ENCODE data around the gene ANTXR1. TPM values are rescaled to one million over a fixed set of nuclear protein-coding genes. Genes with fewer than 3 reads are reported as not detected.

ANTXR1 gene
- total and polyA plus RNA-seq, 2 experiments from 2014 or later: 128 to 191 TPM

DNA sequence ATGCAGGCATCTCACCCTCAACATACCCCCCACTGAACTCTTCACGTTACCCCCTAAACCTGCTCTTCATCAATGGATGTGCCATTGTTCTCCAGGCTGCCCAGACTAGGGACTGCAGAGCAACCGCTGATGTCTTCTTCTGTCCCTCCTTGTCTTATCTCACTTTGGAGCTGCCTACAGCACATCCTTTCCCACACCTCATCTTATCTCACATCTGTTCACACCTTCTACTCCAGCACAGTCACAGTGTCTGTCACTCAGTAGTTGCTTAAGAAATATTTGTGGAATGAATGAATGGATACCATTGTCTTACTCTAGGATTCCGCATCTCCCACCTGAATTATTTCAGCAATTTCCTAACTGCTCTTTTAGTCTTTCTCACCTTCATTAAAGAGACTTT, 144.5 kb downstream of the ANTXR1 start:
- Histone ChIP-seq H2AFZ (no peak overlapping the region), H3K36me3 (ENCODE audit: low read depth) (peaks cover 14% of the 10 kb centered on the region; the same call in 1 of the 2 replicates), H3K9me2 (ENCODE audit: insufficient read depth) (no peaks in the 10 kb centered on the region), H4K20me1 (ENCODE audit: insufficient read depth) (no peaks in the 10 kb centered on the region), H3K9me3 (ENCODE audit: low read depth) (no peaks in the 10 kb centered on the region), H3K27me3 (replicated peaks; ENCODE audit: insufficient read depth) (no peaks in the 10 kb centered on the region), H3K4me2 (ENCODE audit: unreplicated experiment) (no peak overlapping the region), H3F3A (ENCODE audit: insufficient read depth) (peaks cover 14% of the 10 kb centered on the region), H3K4me3 (no peak overlapping the region), H3K79me2 (ENCODE audit: insufficient read depth) (no peaks in the 10 kb centered on the region), H3K27ac (no peak overlapping the region), H3K4me1 (ENCODE audit: insufficient read depth) (peaks cover 32% of the 10 kb centered on the region), H3K9ac (no peak overlapping the region)
- DNase-seq: no peak
- WGBS, 2 experiments (ENCODE audit: low coverage in 1 of 2, low lambda C conversion rate in 2 of 2, missing lambda C conversion rate in 2 of 2): 97% methylated on average over 3 of the region's 3 CpGs
- in situ Hi-C loops (cut with MboI): no loop called here
- no peak for TF ChIP-seq EZH2 (IDR thresholded peaks at IDR 0.05; ENCODE audit: insufficient read depth, poor library complexity, severe bottlenecking)
- no peak for TF ChIP-seq EZH2phosphoT487 (IDR thresholded peaks at IDR 0.05; ENCODE audit: insufficient read depth, low read depth)

DNA sequence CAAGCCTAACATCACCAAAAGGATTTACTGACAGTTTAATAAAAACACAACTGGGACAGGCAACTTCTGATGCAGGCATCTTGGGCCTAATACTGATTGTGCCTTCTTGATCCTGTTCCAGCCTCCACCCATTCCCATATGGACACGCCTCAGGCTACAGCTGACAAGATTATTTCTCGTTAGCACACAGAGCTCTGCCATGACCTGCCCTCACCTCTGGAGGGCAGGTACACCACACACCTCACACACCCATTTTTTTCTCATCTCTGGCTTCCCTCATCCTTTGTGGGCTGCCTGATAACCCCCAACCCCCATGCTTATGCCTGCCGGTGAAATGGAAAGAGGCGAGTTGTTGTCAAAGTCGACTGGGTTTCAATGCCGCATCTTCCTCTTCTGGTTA, 147.0 kb downstream of the ANTXR1 start:
- Histone ChIP-seq H3K9ac (no peak overlapping the region), H2AFZ (no peak overlapping the region), H3K4me1 (ENCODE audit: insufficient read depth) (peaks cover 42% of the 10 kb centered on the region), H3K4me3 (no peak overlapping the region), H3K79me2 (ENCODE audit: insufficient read depth) (no peaks in the 10 kb centered on the region), H3F3A (ENCODE audit: insufficient read depth) (peaks cover 38% of the 10 kb centered on the region), H4K20me1 (ENCODE audit: insufficient read depth) (no peaks in the 10 kb centered on the region), H3K4me2 (ENCODE audit: unreplicated experiment) (no peak overlapping the region), H3K9me3 (ENCODE audit: low read depth) (no peaks in the 10 kb centered on the region), H3K27ac (no peak overlapping the region), H3K36me3 (ENCODE audit: low read depth) (0 out of 2 replicates have a peak, but pooled peaks cover 3% of the 10 kb centered on the region), H3K27me3 (replicated peaks; ENCODE audit: insufficient read depth) (no peaks in the 10 kb centered on the region), H3K9me2 (ENCODE audit: insufficient read depth) (no peaks in the 10 kb centered on the region)
- in situ Hi-C loops (cut with MboI): no loop called here
- DNase-seq: peak; percentile 31
- WGBS, 2 experiments (ENCODE audit: low coverage in 1 of 2, low lambda C conversion rate in 2 of 2, missing lambda C conversion rate in 2 of 2): 76 to 77% methylated on average over 6 of the region's 6 CpGs
- TF ChIP-seq EZH2phosphoT487 (IDR thresholded peaks at IDR 0.05; ENCODE audit: insufficient read depth, low read depth) (no peak), EZH2 (IDR thresholded peaks at IDR 0.05; ENCODE audit: insufficient read depth, poor library complexity, severe bottlenecking) (no peak)

DNA sequence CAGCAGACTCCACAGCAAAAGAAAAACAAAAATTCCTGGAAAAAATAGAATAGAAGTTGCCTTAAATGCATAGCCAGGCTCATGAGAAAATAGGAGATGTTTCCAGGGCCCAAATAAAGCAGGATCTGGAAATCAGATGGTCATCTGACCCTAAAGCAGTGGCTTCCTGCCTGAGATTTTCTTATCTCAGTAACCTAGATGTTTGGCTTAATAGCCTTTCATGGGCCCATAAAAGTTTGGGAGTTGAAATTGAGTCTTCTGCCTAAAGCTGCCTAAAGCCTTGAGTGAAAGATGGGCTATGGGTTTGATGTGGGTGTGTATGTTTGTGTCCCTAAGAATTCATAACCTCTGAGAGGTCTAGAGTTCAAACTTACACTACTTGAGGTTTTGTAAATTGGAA, 149.1 kb downstream of the ANTXR1 start:
- peaks cover 51% of the 10 kb centered on the region for H3K4me1 ChIP-seq (ENCODE audit: insufficient read depth)
- TF ChIP-seq EZH2phosphoT487 (IDR thresholded peaks at IDR 0.05; ENCODE audit: insufficient read depth, low read depth) (no peak), EZH2 (IDR thresholded peaks at IDR 0.05; ENCODE audit: insufficient read depth, poor library complexity, severe bottlenecking) (no peak)
- 0 out of 2 replicates have a peak overlapping the region, but pooled peaks have one; percentile 28 for H3K9ac ChIP-seq
- H3K79me2 ChIP-seq (ENCODE audit: insufficient read depth): no peaks in the 10 kb centered on the region; the same call in 1 of the 2 replicates
- H3K4me2 ChIP-seq (ENCODE audit: unreplicated experiment): no peak overlapping the region
- no peak for DNase-seq
- H3K27me3 ChIP-seq (replicated peaks; ENCODE audit: insufficient read depth): no peaks in the 10 kb centered on the region
- peak overlapping the region; percentile 89 for H3K27ac ChIP-seq
- peaks cover 17% of the 10 kb centered on the region; the same call in 1 of the 2 replicates for H3K36me3 ChIP-seq (ENCODE audit: low read depth)
- H3K9me2 ChIP-seq (ENCODE audit: insufficient read depth): no peaks in the 10 kb centered on the region
- H2AFZ ChIP-seq: no peak overlapping the region
- in situ Hi-C loops (cut with MboI): no loop called here
- no peaks in the 10 kb centered on the region for H4K20me1 ChIP-seq (ENCODE audit: insufficient read depth)
- peaks cover 44% of the 10 kb centered on the region for H3F3A ChIP-seq (ENCODE audit: insufficient read depth)
- H3K4me3 ChIP-seq: no peak overlapping the region
- H3K9me3 ChIP-seq (ENCODE audit: low read depth): no peaks in the 10 kb centered on the region

DNA sequence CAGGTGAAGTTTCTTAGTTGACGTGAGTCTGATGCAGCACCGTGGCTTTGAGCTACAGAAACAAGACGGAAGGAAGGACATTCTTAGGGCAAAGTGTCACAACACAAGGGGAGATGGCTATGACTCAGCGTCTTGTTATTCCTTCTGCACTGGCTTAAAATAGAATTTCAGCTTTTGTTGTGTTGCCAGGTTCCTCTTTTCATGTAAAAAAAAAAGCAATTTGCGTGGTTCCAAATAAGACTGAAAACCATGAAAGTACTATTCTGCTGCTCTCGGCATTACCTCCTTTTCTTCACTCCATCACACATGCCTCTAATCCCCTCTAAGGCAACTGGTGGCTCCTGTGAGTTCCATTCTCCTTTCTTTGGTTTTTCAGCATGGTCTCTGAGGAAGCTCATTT, 150.1 kb downstream of the ANTXR1 start:
- H3F3A ChIP-seq (ENCODE audit: insufficient read depth): peaks cover 44% of the 10 kb centered on the region
- no peaks in the 10 kb centered on the region for H4K20me1 ChIP-seq (ENCODE audit: insufficient read depth)
- H3K79me2 ChIP-seq (ENCODE audit: insufficient read depth): no peaks in the 10 kb centered on the region; the same call in 1 of the 2 replicates
- peaks cover 16% of the 10 kb centered on the region; the same call in 1 of the 2 replicates for H3K36me3 ChIP-seq (ENCODE audit: low read depth)
- WGBS, 2 experiments (ENCODE audit: low coverage in 1 of 2, low lambda C conversion rate in 2 of 2, missing lambda C conversion rate in 2 of 2): 1 to 5% methylated on average over 6 of the region's 6 CpGs
- H3K9ac ChIP-seq: peak overlapping the region; percentile 67
- no peaks in the 10 kb centered on the region for H3K27me3 ChIP-seq (replicated peaks; ENCODE audit: insufficient read depth)
- peaks cover 51% of the 10 kb centered on the region for H3K4me1 ChIP-seq (ENCODE audit: insufficient read depth)
- no peaks in the 10 kb centered on the region for H3K9me3 ChIP-seq (ENCODE audit: low read depth)
- TF ChIP-seq EZH2 (IDR thresholded peaks at IDR 0.05; ENCODE audit: insufficient read depth, poor library complexity, severe bottlenecking): no peak
- no peak for TF ChIP-seq EZH2phosphoT487 (IDR thresholded peaks at IDR 0.05; ENCODE audit: insufficient read depth, low read depth)
- H2AFZ ChIP-seq: no peak overlapping the region
- H3K27ac ChIP-seq: peak overlapping the region; percentile 89
- 0 out of 2 replicates have a peak overlapping the region, but pooled peaks have one; percentile 4 for H3K4me3 ChIP-seq
- DNase-seq: peak; percentile 93
- no peaks in the 10 kb centered on the region for H3K9me2 ChIP-seq (ENCODE audit: insufficient read depth)
- in situ Hi-C loops (cut with MboI): no loop called here
- H3K4me2 ChIP-seq (ENCODE audit: unreplicated experiment): peak overlapping the region; percentile 50
